BLaER1 treated with 17β-estradiol and CSF1 and Interleukin-3, amounts not matched to agents 10 nM and 100 nM (cell line): ENCODE measurements around the gene CMTM7.
"Not testable (repeated sequence)": the region's sequence is repeated elsewhere in the genome, so short reads cannot be mapped to it uniquely, and the experiment has no call there.

Experiments
- H3K27ac ChIP-seq, 11 experiments: shearing (Covaris generic); formaldehyde crosslinking; 2 replicates each; pipeline ENCODE4 v1.8.1; 2022
- H3K27me3 ChIP-seq, 11 experiments: shearing (Covaris generic); formaldehyde crosslinking; 2 replicates each; pipeline ENCODE4 v1.8.1; 2022
- H3K36me3 ChIP-seq, 11 experiments: shearing (Covaris generic); formaldehyde crosslinking; 2 replicates each; pipeline ENCODE4 v1.8.1; 2022
- H3K4me1 ChIP-seq, 10 experiments: shearing (Covaris generic); formaldehyde crosslinking; 2 replicates each; pipeline ENCODE4 v1.8.1; 2022
- H3K4me2 ChIP-seq, 11 experiments: shearing (Covaris generic); formaldehyde crosslinking; 2 replicates each; pipeline ENCODE4 v1.8.1; 2022
- H3K4me3 ChIP-seq, 10 experiments: shearing (Covaris generic); formaldehyde crosslinking; 2 replicates each; pipeline ENCODE4 v1.8.1; 2022
- H3K9ac ChIP-seq, 11 experiments: shearing (Covaris generic); formaldehyde crosslinking; 2 replicates each; pipeline ENCODE4 v1.8.1; 2022
- H3K9me3 ChIP-seq, 11 experiments: shearing (Covaris generic); formaldehyde crosslinking; replicated peaks in 1 of 11; 2 replicates each; pipeline ENCODE4 v1.8.1; 2022
- H4K20me1 ChIP-seq, 11 experiments: shearing (Covaris generic); formaldehyde crosslinking; 2 replicates each; pipeline ENCODE4 v1.8.1; 2022
- Cebpa-rat ChIP-seq, 11 experiments: shearing (Covaris generic); IDR thresholded peaks; 2 replicates each; pipeline ENCODE4 v1.8.1; 2022

Gene CMTM7

GRCh38 chr3:32457971-32458471 is 66.4 kb downstream of the CMTM7 start:
- Histone ChIP-seq H3K9ac (peak overlapping the region; percentile 48 to 79 (median 75)), H3K4me2 (peak overlapping the region; percentile 77 to 93 (median 84)), H3K27ac (peak overlapping the region; percentile 66 to 90 (median 84)), H4K20me1 (peaks cover 0 to 43% (median 21%) of the 10 kb centered on the region in 11 experiments; a peak in 11 of 22 replicates), H3K4me3 (peak overlapping the region in 7 of 10 experiments; percentile 5 to 43 (median 24); a peak in 7 of 20 replicates), H3K9me3 (no peaks in the 10 kb centered on the region), H3K27me3 (no peaks in the 10 kb centered on the region), H3K4me1 (peaks cover 62 to 93% (median 88%) of the 10 kb centered on the region in 10 experiments), H3K36me3 (peaks cover 13 to 42% (median 29%) of the 10 kb centered on the region in 11 experiments; a peak in 19 of 22 replicates)
- no peak for TF ChIP-seq Cebpa-rat (IDR thresholded peaks at IDR 0.05)

- H3K9ac ChIP-seq, result peak overlapping the region in 5 of 11 experiments; percentile 24 to 65 (median 32); a peak in 7 of 22 replicates
- no peak for TF ChIP-seq Cebpa-rat (IDR thresholded peaks at IDR 0.05)
- no peaks in the 10 kb centered on the region for H3K9me3 ChIP-seq
- H4K20me1 ChIP-seq, result peaks cover 0 to 37% (median 21%) of the 10 kb centered on the region in 11 experiments; a peak in 11 of 22 replicates
- H3K4me3 ChIP-seq, result no peak overlapping the region; a peak in 1 of 20 replicates
- no peaks in the 10 kb centered on the region for H3K27me3 ChIP-seq
- peaks cover 55 to 79% (median 74%) of the 10 kb centered on the region in 10 experiments for H3K4me1 ChIP-seq
- peak overlapping the region in 9 of 11 experiments; percentile 39 to 78 (median 54); a peak in 15 of 22 replicates for H3K27ac ChIP-seq
- peak overlapping the region; percentile 49 to 93 (median 84) for H3K4me2 ChIP-seq
- H3K36me3 ChIP-seq, result peaks cover under 1 to 28% (median 16%) of the 10 kb centered on the region in 11 experiments; a peak in 19 of 22 replicates
These were observed 67.8 kb downstream of the CMTM7 start for GRCh38 chr3:32459450-32459849.

DNA sequence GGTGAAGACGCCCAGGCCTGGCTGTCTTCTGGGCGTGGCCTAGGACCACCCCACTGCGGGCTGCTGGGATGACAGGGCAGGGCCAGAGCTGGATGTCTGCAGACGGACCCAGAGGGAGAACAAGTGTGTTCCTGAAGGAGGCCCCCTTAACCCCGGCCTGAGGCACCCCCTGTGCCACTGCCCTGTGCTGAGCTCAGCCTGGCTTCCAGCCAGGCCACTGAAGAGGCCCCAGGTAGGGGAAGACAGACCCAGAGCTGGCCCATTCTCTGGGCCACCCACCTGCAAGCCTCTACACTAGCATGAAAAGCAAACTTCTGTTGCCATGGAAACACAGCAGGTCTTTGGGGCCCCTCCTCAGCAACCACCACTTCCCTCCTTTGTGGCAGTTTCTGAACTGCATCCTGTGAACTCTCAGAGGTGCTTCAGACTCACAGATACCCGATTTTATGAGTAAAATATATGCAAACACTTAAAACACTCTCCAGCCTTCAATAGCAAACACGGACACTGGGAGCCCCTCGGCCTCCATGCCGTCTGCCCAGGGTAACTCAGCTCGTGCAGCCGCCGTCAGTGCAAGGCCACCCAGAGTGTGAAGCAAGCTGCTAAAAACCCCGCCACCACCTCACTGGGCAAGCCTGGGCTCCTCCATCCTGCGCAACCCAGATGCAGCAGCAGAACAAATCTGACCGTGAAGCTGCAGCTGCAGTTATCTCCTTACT is 68.5 kb downstream of the CMTM7 start:
- H3K9ac ChIP-seq, result peak overlapping the region in 7 of 11 experiments; percentile 3 to 65 (median 32); a peak in 11 of 22 replicates
- peaks cover 0 to 23% (median 11%) of the 10 kb centered on the region in 11 experiments; a peak in 16 of 22 replicates for H3K36me3 ChIP-seq
- peaks cover 0 to 29% (median 15%) of the 10 kb centered on the region in 11 experiments; a peak in 10 of 22 replicates for H4K20me1 ChIP-seq
- H3K4me1 ChIP-seq, result peaks cover 48 to 73% (median 66%) of the 10 kb centered on the region in 10 experiments
- H3K27me3 ChIP-seq, result no peaks in the 10 kb centered on the region
- H3K4me3 ChIP-seq, result peak overlapping the region in 1 of 10 experiments; percentile 42; a peak in 4 of 20 replicates
- no peaks in the 10 kb centered on the region for H3K9me3 ChIP-seq
- peak overlapping the region in 9 of 11 experiments; percentile 39 to 78 (median 54); a peak in 16 of 22 replicates for H3K27ac ChIP-seq
- peak overlapping the region; percentile 49 to 93 (median 84) for H3K4me2 ChIP-seq
- no peak for TF ChIP-seq Cebpa-rat (IDR thresholded peaks at IDR 0.05)

- H3K9ac ChIP-seq, result peak overlapping the region in 4 of 11 experiments; percentile 24 to 65 (median 30); a peak in 4 of 22 replicates
- H3K4me3 ChIP-seq, H3K9me3 ChIP-seq, H3K27me3 ChIP-seq: not testable (repeated sequence)
- peak overlapping the region in 10 of 11 experiments; percentile 65 to 93 (median 84); a peak in 19 of 22 replicates for H3K4me2 ChIP-seq
- peaks cover 0 to 22% (median 9%) of the 10 kb centered on the region in 11 experiments; a peak in 9 of 22 replicates for H4K20me1 ChIP-seq
- peak overlapping the region in 6 of 11 experiments; percentile 7 to 78 (median 56); a peak in 5 of 22 replicates for H3K27ac ChIP-seq
- peaks cover 40 to 72% (median 60%) of the 10 kb centered on the region in 10 experiments for H3K4me1 ChIP-seq
- H3K36me3 ChIP-seq, result peaks cover 0 to 16% (median 9%) of the 10 kb centered on the region in 11 experiments; a peak in 14 of 22 replicates
These were observed 69.3 kb downstream of the CMTM7 start for GRCh38 chr3:32460817-32461496.

- not testable (repeated sequence) for H3K4me3 ChIP-seq, H3K9ac ChIP-seq, H3K9me3 ChIP-seq, H3K36me3 ChIP-seq, H3K27me3 ChIP-seq, H3K27ac ChIP-seq
- Histone ChIP-seq H3K4me1 (peaks cover 41 to 70% (median 54%) of the 10 kb centered on the region in 10 experiments), H4K20me1 (peaks cover 0 to 18% (median 11%) of the 10 kb centered on the region in 11 experiments; a peak in 15 of 22 replicates), H3K4me2 (peak overlapping the region in 3 of 11 experiments; percentile 12 to 37 (median 21); a peak in 2 of 22 replicates)
These were observed 70.7 kb downstream of the CMTM7 start for GRCh38 chr3:32462191-32462986.

DNA sequence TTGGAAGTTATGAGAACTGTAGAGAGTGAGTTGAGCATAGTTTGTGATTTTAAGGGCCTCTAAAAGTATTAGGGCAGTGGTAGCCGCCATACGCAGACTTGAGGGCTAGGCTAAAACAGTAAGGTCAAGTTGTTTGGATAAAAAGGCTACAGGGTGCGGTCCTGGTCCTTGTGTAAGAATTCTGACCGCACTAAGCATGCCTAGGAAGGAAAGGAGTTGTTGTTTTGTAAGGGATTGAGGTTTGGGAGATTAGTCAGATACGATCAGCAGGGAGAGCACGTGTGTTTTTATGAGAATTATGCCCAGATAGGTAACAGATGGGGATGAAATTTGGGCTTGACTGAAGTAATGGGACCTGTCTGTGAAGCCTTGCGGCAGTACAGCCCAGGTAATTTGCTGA is 71.8 kb downstream of the CMTM7 start:
- not testable (repeated sequence) for H3K9ac ChIP-seq, H3K27me3 ChIP-seq, H3K4me2 ChIP-seq, H3K9me3 ChIP-seq, H3K4me3 ChIP-seq, H3K36me3 ChIP-seq, H3K27ac ChIP-seq
- Histone ChIP-seq H4K20me1 (peaks cover 0 to 29% (median 21%) of the 10 kb centered on the region in 11 experiments; a peak in 17 of 22 replicates), H3K4me1 (peaks cover 41 to 70% (median 54%) of the 10 kb centered on the region in 10 experiments)

- not testable (repeated sequence) for H3K9me3 ChIP-seq, H3K4me2 ChIP-seq, H3K27ac ChIP-seq, H3K9ac ChIP-seq, H3K4me3 ChIP-seq, H3K27me3 ChIP-seq
- Histone ChIP-seq H3K4me1 (peaks cover 41 to 70% (median 54%) of the 10 kb centered on the region in 10 experiments), H4K20me1 (peaks cover 4 to 39% (median 33%) of the 10 kb centered on the region in 11 experiments; a peak in 20 of 22 replicates), H3K36me3 (peaks cover 0 to 13% (median 8%) of the 10 kb centered on the region in 11 experiments; a peak in 12 of 22 replicates)
These were observed 73.1 kb downstream of the CMTM7 start for GRCh38 chr3:32464726-32465125.

DNA sequence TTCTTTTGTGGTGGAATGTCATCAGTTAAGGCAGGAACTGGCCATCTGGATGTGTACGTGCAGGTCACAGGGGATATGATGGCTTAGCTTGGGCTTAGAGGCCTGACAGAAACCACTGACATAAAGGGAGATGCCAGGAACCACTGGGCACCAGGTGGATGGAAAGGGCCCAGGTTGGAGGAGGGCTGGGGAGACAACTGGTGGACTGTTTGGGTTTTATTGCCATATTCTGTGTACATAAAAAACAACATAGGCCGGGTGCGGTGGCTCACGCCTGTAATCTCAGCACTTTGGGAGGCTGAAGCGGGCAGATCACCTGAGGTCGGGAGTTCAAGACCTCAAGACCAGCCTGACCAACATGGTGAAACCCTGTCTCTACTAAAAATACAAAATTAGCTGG is 75.2 kb downstream of the CMTM7 start:
- not testable (repeated sequence) for H3K4me3 ChIP-seq, H3K9me3 ChIP-seq, H3K27me3 ChIP-seq
- H3K27ac ChIP-seq, result peak overlapping the region in 2 of 11 experiments; percentile 66 to 69; a peak in 3 of 22 replicates
- peak overlapping the region; percentile 79 to 96 (median 92) for H3K4me2 ChIP-seq
- peaks cover 52 to 69% (median 55%) of the 10 kb centered on the region in 10 experiments for H3K4me1 ChIP-seq
- peaks cover 9 to 34% (median 19%) of the 10 kb centered on the region in 11 experiments; a peak in 19 of 22 replicates for H3K36me3 ChIP-seq
- peak overlapping the region in 3 of 11 experiments; percentile 61 to 70 (median 68); a peak in 3 of 22 replicates for H3K9ac ChIP-seq
- H4K20me1 ChIP-seq, result peaks cover 4 to 51% (median 36%) of the 10 kb centered on the region in 11 experiments; a peak in 20 of 22 replicates
